Renal pelvis (tissue), 4 donors: ENCODE results near the gene DLEC1. TPM values are rescaled to one million over a fixed set of nuclear protein-coding genes. Genes with fewer than 3 reads are reported as not detected.
"Not testable (repeated sequence)": the region's sequence is repeated elsewhere in the genome, so short reads cannot be mapped to it uniquely, and the experiment has no call there.

Source experiments
- DNase-seq: peaks from one replicate; pipeline ENCODE4 v3.0.0-alpha.2; 2013
- polyA plus RNA-seq, 3 donors: library from polyadenylated mRNA; unstranded; fragments of 120-200 nt; gene quantifications; one replicate each; pipeline ENCODE4 v1.2.1, GENCODE V29; 2013; ENCODE audit not compliant: insufficient read length in 3 of 3

DLEC1 gene
- polyA plus RNA-seq, 3 donors: 0.56 to 1.6 (median 1.5) TPM

- not testable (repeated sequence) for DNase-seq
Observed at GRCh38 chr3:38135621-38136277, 96.7 kb downstream of the DLEC1 start.

- no peak for DNase-seq
Observed at GRCh38 chr3:38136393-38136776, 97.4 kb downstream of the DLEC1 start.

GRCh38 chr3:38136777-38137614, 98.0 kb downstream of the DLEC1 start, which contains the start of gene ACAA1:
Gene ACAA1 (minus strand): TSS chr3:38137127. CDS start chr3:38137035, 92 bp downstream.
- peak; percentile 99 for DNase-seq

- no peak for DNase-seq
Observed at GRCh38 chr3:38137615-38138348, 98.8 kb downstream of the DLEC1 start.

- DNase-seq: peak; percentile 55
Observed at GRCh38 chr3:38138349-38139190, 99.6 kb downstream of the DLEC1 start, which contains the start of gene MYD88. Gene MYD88 (plus strand): TSS chr3:38138661. CDS start chr3:38138701, 40 bp downstream.

- no peak for DNase-seq
Observed at GRCh38 chr3:38139191-38139590, 100.2 kb downstream of the DLEC1 start.

- no peak for DNase-seq
Observed at GRCh38 chr3:38139652-38140051, 100.6 kb downstream of the DLEC1 start.

- no peak for DNase-seq
Observed at GRCh38 chr3:38140326-38141172, 101.5 kb downstream of the DLEC1 start.

GRCh38 chr3:38141173-38141951, 102.4 kb downstream of the DLEC1 start:
- DNase-seq: no peak

GRCh38 chr3:38141952-38142273, 102.9 kb downstream of the DLEC1 start:
- no peak for DNase-seq

GRCh38 chr3:38142959-38143358, 104.0 kb downstream of the DLEC1 start:
- DNase-seq: no peak

- DNase-seq: no peak
Observed at GRCh38 chr3:38143511-38143910, 104.5 kb downstream of the DLEC1 start.

GRCh38 chr3:38146504-38146903, 107.5 kb downstream of the DLEC1 start:
- no peak for DNase-seq

GRCh38 chr3:38147421-38147820, 108.4 kb downstream of the DLEC1 start:
- no peak for DNase-seq

GRCh38 chr3:38148311-38148882, 109.4 kb downstream of the DLEC1 start:
- no peak for DNase-seq

GRCh38 chr3:38149708-38150107, 110.7 kb downstream of the DLEC1 start:
- no peak for DNase-seq

- no peak for DNase-seq
Observed at GRCh38 chr3:38150780-38151528, 111.9 kb downstream of the DLEC1 start.

- DNase-seq: no peak
Observed at GRCh38 chr3:38151667-38152265, 112.8 kb downstream of the DLEC1 start.
